ENCODE data around the gene SLC1A3. TPM values are rescaled to one million over a fixed set of nuclear protein-coding genes. Genes with fewer than 3 reads are reported as not detected.
A peak's percentile ranks its signal among the peaks of the same experiment; 100 is the strongest.

SLC1A3 gene
- total RNA-seq, 1 donor from 2014 or later = 14.5 TPM

DNA sequence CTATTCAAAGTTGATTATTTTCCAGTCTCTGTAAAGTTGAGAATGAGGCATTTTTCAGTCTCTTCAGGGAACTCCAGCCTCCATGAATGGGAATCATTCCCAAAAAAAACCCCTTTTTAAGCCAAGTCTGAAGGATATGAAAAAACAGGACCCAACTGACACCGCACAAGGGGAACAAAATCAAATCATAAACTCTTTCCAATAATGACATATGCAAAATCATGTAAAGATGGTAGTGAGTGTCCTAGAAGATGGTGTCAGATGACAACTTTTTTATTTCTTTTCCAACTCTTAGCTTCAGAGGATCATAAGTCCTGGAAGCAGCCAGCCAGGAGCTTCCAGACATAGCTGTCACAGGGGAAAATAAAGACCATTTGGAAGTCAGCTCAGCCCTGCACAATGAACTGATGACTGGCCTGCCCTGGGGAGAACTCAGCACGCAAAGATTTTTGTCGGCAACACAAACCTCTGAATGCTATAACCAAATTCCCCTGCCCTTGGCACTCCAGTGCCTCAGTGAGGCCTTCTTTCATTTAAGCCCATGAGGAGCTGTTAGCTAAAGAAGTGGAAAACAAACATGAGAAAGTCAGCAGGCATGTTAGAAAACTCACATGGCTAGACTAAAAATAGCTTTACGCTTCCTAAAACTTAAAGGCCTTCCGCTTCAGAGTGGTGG, 85.4 kb downstream of the SLC1A3 start:
- Mint-ChIP-seq H3K27me3 (peaks cover 37% of the 10 kb centered on the region), H3K9me3 (ENCODE audit: low read depth) (no peaks in the 10 kb centered on the region), H3K4me1 (ENCODE audit: low read depth) (peaks cover 2% of the 10 kb centered on the region), H3K27ac (no peak overlapping the region), H3K4me3 (ENCODE audit: low read depth) (no peak overlapping the region), H3K36me3 (ENCODE audit: insufficient read depth) (no peaks in the 10 kb centered on the region)
- TF ChIP-seq, protein P1, sequence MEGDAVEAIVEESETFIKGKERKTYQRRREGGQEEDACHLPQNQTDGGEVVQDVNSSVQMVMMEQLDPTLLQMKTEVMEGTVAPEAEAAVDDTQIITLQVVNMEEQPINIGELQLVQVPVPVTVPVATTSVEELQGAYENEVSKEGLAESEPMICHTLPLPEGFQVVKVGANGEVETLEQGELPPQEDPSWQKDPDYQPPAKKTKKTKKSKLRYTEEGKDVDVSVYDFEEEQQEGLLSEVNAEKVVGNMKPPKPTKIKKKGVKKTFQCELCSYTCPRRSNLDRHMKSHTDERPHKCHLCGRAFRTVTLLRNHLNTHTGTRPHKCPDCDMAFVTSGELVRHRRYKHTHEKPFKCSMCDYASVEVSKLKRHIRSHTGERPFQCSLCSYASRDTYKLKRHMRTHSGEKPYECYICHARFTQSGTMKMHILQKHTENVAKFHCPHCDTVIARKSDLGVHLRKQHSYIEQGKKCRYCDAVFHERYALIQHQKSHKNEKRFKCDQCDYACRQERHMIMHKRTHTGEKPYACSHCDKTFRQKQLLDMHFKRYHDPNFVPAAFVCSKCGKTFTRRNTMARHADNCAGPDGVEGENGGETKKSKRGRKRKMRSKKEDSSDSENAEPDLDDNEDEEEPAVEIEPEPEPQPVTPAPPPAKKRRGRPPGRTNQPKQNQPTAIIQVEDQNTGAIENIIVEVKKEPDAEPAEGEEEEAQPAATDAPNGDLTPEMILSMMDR (IDR thresholded peaks at IDR 0.05; ENCODE audit: unreplicated experiment) = no peak
- no peak for DNase-seq (ENCODE audit: low spot score, unreplicated experiment)

DNA sequence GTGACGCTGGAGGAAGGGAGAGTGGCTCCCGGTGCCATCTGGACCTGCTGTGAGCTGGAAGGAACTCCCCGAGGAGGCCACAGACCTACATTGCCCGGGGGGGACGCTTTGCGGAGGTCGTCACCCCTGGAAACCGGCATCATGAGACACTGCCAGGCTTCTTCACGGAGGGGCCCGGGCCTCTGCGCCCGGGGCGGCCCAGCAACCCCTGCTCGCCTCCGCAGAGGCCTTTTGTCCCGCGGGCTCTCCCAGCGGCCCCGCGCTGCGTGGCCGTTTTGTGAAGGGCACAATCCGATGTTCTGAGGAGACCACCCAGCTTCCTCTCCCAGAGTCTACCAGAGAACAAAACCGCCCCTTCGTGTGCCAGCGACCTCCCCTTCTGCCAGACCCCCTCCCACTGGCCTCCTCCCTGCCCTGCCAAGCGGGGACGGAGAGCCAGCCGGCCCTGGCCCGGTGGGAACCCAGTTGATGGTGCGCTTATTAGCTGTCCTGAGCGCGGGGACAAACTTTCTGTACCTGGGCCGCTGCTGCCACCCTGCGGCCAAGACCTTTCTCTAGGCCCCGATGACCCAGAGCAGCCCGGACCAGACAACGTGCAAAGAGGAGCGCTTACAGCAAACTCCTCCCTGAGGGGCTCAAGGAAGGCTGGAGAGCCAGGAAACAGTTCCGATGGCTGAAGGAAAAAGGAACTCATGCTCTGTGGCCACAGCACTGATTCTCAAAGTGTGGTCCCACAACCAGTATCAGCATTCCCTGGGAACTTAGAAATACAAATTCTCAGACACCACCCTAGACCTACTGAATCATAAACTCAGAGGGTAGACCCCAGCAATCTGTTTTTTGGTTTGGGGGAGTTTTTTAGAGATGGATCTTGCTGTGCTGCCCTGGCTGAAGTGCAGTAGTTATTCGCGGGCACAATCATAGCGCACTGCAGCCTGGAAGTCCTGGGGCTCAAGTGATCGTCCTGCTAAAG, 86.7 kb downstream of the SLC1A3 start:
- peak; percentile 68 for DNase-seq (ENCODE audit: low spot score, unreplicated experiment)
- H3K27me3 Mint-ChIP-seq = peaks cover 37% of the 10 kb centered on the region
- H3K9me3 Mint-ChIP-seq (ENCODE audit: low read depth) = no peaks in the 10 kb centered on the region
- peaks cover 2% of the 10 kb centered on the region for H3K4me1 Mint-ChIP-seq (ENCODE audit: low read depth)
- peak overlapping the region; percentile 67 for H3K4me3 Mint-ChIP-seq (ENCODE audit: low read depth)
- H3K36me3 Mint-ChIP-seq (ENCODE audit: insufficient read depth) = no peaks in the 10 kb centered on the region
- no peak overlapping the region for H3K27ac Mint-ChIP-seq
- TF ChIP-seq, protein P1 (IDR thresholded peaks at IDR 0.05; ENCODE audit: unreplicated experiment) = peak; percentile 86

DNA sequence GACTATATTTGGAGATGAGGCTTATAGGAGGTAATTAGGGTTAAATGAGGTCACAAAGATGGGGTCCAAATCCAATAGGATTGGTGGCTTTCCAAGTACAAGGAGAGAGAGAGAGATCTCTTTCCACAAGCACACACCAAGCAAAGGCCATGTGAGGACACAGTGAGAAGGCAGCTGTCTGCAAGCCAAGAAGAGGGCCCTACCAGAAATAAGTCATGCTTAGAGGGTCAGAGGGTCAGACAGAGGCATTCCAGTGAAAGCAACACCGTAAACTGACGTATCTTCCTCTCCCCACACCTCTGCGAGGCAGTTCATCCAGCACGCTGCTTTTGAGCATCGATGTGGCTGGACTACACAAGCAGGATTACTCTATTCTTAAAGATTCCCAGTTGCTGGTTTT, 87.9 kb downstream of the SLC1A3 start:
- Mint-ChIP-seq H3K4me3 (ENCODE audit: low read depth) (no peak overlapping the region), H3K36me3 (ENCODE audit: insufficient read depth) (no peaks in the 10 kb centered on the region), H3K27me3 (peaks cover 37% of the 10 kb centered on the region), H3K27ac (no peak overlapping the region), H3K9me3 (ENCODE audit: low read depth) (no peaks in the 10 kb centered on the region), H3K4me1 (ENCODE audit: low read depth) (peaks cover 2% of the 10 kb centered on the region)
- TF ChIP-seq, protein P1 (IDR thresholded peaks at IDR 0.05; ENCODE audit: unreplicated experiment) = no peak
- DNase-seq (ENCODE audit: low spot score, unreplicated experiment) = no peak

DNA sequence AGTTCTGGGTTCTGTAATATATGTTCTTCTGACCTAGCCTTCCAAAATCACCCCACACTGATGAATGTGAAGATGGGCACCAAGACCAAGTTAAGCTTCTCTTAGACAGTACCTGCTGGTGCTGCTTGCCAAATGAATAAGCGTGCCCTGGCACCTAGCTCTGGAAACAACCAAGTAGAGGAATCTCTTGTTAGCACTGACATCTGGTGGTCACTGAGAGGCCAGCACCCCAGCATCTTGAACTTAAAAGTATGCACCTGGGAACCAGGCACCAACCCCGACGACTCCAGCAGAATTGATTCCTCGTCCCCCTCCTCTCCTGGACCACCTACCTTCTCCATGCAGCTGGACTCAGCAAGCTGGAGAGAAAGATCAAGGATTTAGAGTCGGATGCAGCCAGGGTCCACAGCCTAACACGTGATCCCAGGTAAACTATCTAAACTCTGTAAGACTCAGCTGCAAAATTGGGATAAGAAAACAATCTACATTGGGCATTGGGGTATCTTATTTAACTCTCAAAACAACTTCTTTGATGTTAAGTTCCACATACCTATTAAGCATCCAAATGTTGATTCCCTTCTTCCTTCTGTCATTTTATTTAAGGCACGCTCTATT, 89.8 kb downstream of the SLC1A3 start:
- no peaks in the 10 kb centered on the region for H3K4me1 Mint-ChIP-seq (ENCODE audit: low read depth)
- TF ChIP-seq, protein P1 (IDR thresholded peaks at IDR 0.05; ENCODE audit: unreplicated experiment) = peak; percentile 80
- peak; percentile 46 for DNase-seq (ENCODE audit: low spot score, unreplicated experiment)
- H3K9me3 Mint-ChIP-seq (ENCODE audit: low read depth) = no peaks in the 10 kb centered on the region
- H3K27me3 Mint-ChIP-seq = peaks cover 44% of the 10 kb centered on the region
- H3K27ac Mint-ChIP-seq = no peak overlapping the region
- no peak overlapping the region for H3K4me3 Mint-ChIP-seq (ENCODE audit: low read depth)
- H3K36me3 Mint-ChIP-seq (ENCODE audit: insufficient read depth) = no peaks in the 10 kb centered on the region

DNA sequence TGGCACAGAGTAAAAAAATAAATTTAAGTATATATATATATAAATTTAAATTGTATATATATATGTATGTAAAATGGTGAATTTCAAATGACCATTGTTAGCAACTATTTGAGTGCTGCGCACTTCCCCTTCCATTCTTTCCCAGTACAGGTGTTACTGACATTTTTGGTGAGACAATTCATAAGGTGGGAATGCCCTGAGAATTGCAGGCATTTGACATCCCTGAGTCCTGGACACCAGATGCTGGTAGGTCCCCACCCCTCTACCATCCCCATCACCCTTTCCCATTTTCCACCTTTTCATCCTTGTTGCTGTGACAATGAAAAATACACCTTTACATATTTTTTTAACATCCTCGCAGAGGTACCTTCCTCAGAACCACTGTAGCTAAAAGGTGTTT, 91.6 kb downstream of the SLC1A3 start:
- no peaks in the 10 kb centered on the region for H3K9me3 Mint-ChIP-seq (ENCODE audit: low read depth)
- no peak overlapping the region for H3K4me3 Mint-ChIP-seq (ENCODE audit: low read depth)
- no peak overlapping the region for H3K27ac Mint-ChIP-seq
- no peak for DNase-seq (ENCODE audit: low spot score, unreplicated experiment)
- TF ChIP-seq, protein P1 (IDR thresholded peaks at IDR 0.05; ENCODE audit: unreplicated experiment) = no peak
- H3K27me3 Mint-ChIP-seq = peaks cover 34% of the 10 kb centered on the region
- H3K36me3 Mint-ChIP-seq (ENCODE audit: insufficient read depth) = no peaks in the 10 kb centered on the region
- peaks cover 7% of the 10 kb centered on the region for H3K4me1 Mint-ChIP-seq (ENCODE audit: low read depth)
